NCI-H774 (cell line): ENCODE data around the gene GJB2.
"Not testable (repeated sequence)": the region's sequence is repeated elsewhere in the genome, so short reads cannot be mapped to it uniquely, and the experiment has no call there.

Experiments
- DNase-seq: peaks from one replicate; lab custom pipeline; 2025; lab: John Stamatoyannopoulos, UW

The GJB2 gene

GRCh38 chr13:20165417-20166257, 27.1 kb downstream of the GJB2 start:
- DNase-seq = no peak

GRCh38 chr13:20161951-20162300, 30.8 kb downstream of the GJB2 start:
- no peak for DNase-seq

- no peak for DNase-seq
Observed at GRCh38 chr13:20161275-20161950, 31.3 kb downstream of the GJB2 start.

- no peak for DNase-seq
Observed at GRCh38 chr13:20160306-20161274, 32.1 kb downstream of the GJB2 start, which contains the start of gene GJA3. Gene GJA3 (minus strand): TSS chr13:20161052. CDS start chr13:20143288, 17,764 bp downstream.

- DNase-seq = no peak
Observed at GRCh38 chr13:20159646-20160305, 33.0 kb downstream of the GJB2 start.

- DNase-seq = no peak
Observed at GRCh38 chr13:20157151-20157796, 35.5 kb downstream of the GJB2 start.

- no peak for DNase-seq
Observed at GRCh38 chr13:20156702-20157101, 36.0 kb downstream of the GJB2 start.

- not testable (repeated sequence) for DNase-seq
Observed at GRCh38 chr13:20153290-20153689, 39.4 kb downstream of the GJB2 start.

GRCh38 chr13:20151612-20152011, 41.1 kb downstream of the GJB2 start:
- DNase-seq = no peak

- DNase-seq = no peak
Observed at GRCh38 chr13:20151016-20151415, 41.7 kb downstream of the GJB2 start.

GRCh38 chr13:20150561-20150960, 42.2 kb downstream of the GJB2 start:
- DNase-seq = no peak

- DNase-seq = no peak
Observed at GRCh38 chr13:20149762-20150161, 43.0 kb downstream of the GJB2 start.

GRCh38 chr13:20148501-20149183, 44.1 kb downstream of the GJB2 start:
- DNase-seq = no peak

GRCh38 chr13:20146381-20146780, 46.4 kb downstream of the GJB2 start:
- no peak for DNase-seq

- no peak for DNase-seq
Observed at GRCh38 chr13:20145521-20145920, 47.2 kb downstream of the GJB2 start.

- no peak for DNase-seq
Observed at GRCh38 chr13:20144141-20144850, 48.4 kb downstream of the GJB2 start.

GRCh38 chr13:20142927-20143480, 49.7 kb downstream of the GJB2 start:
- DNase-seq = no peak

GRCh38 chr13:20142023-20142926, 50.5 kb downstream of the GJB2 start:
- DNase-seq = no peak
